ENCODE data around the gene PHF5A.
"Not testable (repeated sequence)": the region's sequence is repeated elsewhere in the genome, so short reads cannot be mapped to it uniquely, and the experiment has no call there.

Gene PHF5A

GRCh38 chr22:41487037-41487935 is 18.8 kb upstream of the PHF5A start:
- DNase-seq (ENCODE audit: low read depth): no peak

- DNase-seq (ENCODE audit: low read depth): no peak
Measured at GRCh38 chr22:41485033-41485432, 16.5 kb upstream of the PHF5A start.

GRCh38 chr22:41482319-41482935 is 13.9 kb upstream of the PHF5A start:
- DNase-seq (ENCODE audit: low read depth): no peak

- DNase-seq (ENCODE audit: low read depth): no peak
Measured at GRCh38 chr22:41481925-41482318, 13.4 kb upstream of the PHF5A start.

- no peak for DNase-seq (ENCODE audit: low read depth)
Measured at GRCh38 chr22:41481131-41481830, 12.8 kb upstream of the PHF5A start.

GRCh38 chr22:41480397-41480735 is 11.9 kb upstream of the PHF5A start:
- DNase-seq (ENCODE audit: low read depth): no peak

GRCh38 chr22:41479671-41480396 is 11.3 kb upstream of the PHF5A start:
- DNase-seq (ENCODE audit: low read depth): no peak

- no peak for DNase-seq (ENCODE audit: low read depth)
Measured at GRCh38 chr22:41478891-41479521, 10.5 kb upstream of the PHF5A start.

GRCh38 chr22:41478473-41478872 is 10.0 kb upstream of the PHF5A start:
- no peak for DNase-seq (ENCODE audit: low read depth)

- DNase-seq (ENCODE audit: low read depth): no peak
Measured at GRCh38 chr22:41474872-41475451, 6.5 kb upstream of the PHF5A start.

GRCh38 chr22:41471568-41471967 is 3.1 kb upstream of the PHF5A start:
- DNase-seq (ENCODE audit: low read depth): no peak

- DNase-seq (ENCODE audit: low read depth): no peak
Measured at GRCh38 chr22:41470886-41471285, 2.4 kb upstream of the PHF5A start.

GRCh38 chr22:41469218-41469851 is 843 bp upstream of the PHF5A start:
- no peak for DNase-seq (ENCODE audit: low read depth)

GRCh38 chr22:41461901-41462300 is 6.6 kb downstream of the PHF5A start:
- no peak for DNase-seq (ENCODE audit: low read depth)

- not testable (repeated sequence) for DNase-seq (ENCODE audit: low read depth)
Measured at GRCh38 chr22:41460071-41460470, 8.4 kb downstream of the PHF5A start.

- DNase-seq (ENCODE audit: low read depth): no peak
Measured at GRCh38 chr22:41459431-41459830, 9.1 kb downstream of the PHF5A start.

GRCh38 chr22:41458161-41458728 is 10.2 kb downstream of the PHF5A start:
- DNase-seq (ENCODE audit: low read depth): no peak

GRCh38 chr22:41448189-41448808 is 20.2 kb downstream of the PHF5A start:
- DNase-seq (ENCODE audit: low read depth): peak; percentile 82

GRCh38 chr22:41447435-41448188 is 20.9 kb downstream of the PHF5A start:
- DNase-seq (ENCODE audit: low read depth): peak; percentile 29
